Activated CD8-positive, alpha-beta T cell treated with anti-CD3 and anti-CD28 coated beads, Interleukin-2, amount 10 ng/mL, durations not matched to agents 7 days and 5 days (primary cell): ENCODE data around the gene OR10A2. TPM values are rescaled to one million over a fixed set of nuclear protein-coding genes. Genes with fewer than 3 reads are reported as not detected.

ENCODE experiments used
- ATAC-seq: fragments of 150-1000 bp; cut with Tn5 transposase; one replicate; pipeline ENCODE4 v1.10.0; 2021; ENCODE audit warnings: moderate library complexity
- CTCF ChIA-PET: fragments of 350-600 bp; sonication (Branson Sonifier 250); formaldehyde crosslinking; loops from one replicate; lab custom pipeline; 2021; ENCODE audit warnings: antibody characterized with exemption; lab: Charles Lee
- POLR2A ChIA-PET: fragments of 350-600 bp; sonication (Branson Sonifier 250); formaldehyde crosslinking; loops from one replicate; lab custom pipeline; 2021; ENCODE audit warnings: antibody characterized with exemption; lab: Charles Lee
- DNase-seq: peaks from one replicate; pipeline ENCODE4 v3.0.0-alpha.2; 2020
- H3K27ac Mint-ChIP-seq: one replicate; pipeline ENCODE4 v1.8.0; 2021; ENCODE audit warnings: mild to moderate bottlenecking, mixed read lengths
- H3K27me3 Mint-ChIP-seq: one replicate; pipeline ENCODE4 v1.8.0; 2021; ENCODE audit warnings: low read depth, mixed read lengths
- H3K36me3 Mint-ChIP-seq: one replicate; pipeline ENCODE4 v1.8.0; 2021; ENCODE audit warnings: low read depth, mixed read lengths
- H3K4me1 Mint-ChIP-seq: one replicate; pipeline ENCODE4 v1.8.0; 2021; ENCODE audit warnings: low read depth, mixed read lengths
- H3K4me3 Mint-ChIP-seq: one replicate; pipeline ENCODE4 v1.8.0; 2021; ENCODE audit warnings: mild to moderate bottlenecking, mixed read lengths
- H3K9me3 Mint-ChIP-seq: one replicate; pipeline ENCODE4 v1.8.0; 2022; ENCODE audit warnings: mixed read lengths; ENCODE audit not compliant: insufficient read depth
- total RNA-seq, 2 experiments: library from RNA; stranded (reverse); gene quantifications; one replicate each; pipeline ENCODE4 v1.2.3, GENCODE V29; 2021

Gene OR10A2
- not detected for total RNA-seq

DNA sequence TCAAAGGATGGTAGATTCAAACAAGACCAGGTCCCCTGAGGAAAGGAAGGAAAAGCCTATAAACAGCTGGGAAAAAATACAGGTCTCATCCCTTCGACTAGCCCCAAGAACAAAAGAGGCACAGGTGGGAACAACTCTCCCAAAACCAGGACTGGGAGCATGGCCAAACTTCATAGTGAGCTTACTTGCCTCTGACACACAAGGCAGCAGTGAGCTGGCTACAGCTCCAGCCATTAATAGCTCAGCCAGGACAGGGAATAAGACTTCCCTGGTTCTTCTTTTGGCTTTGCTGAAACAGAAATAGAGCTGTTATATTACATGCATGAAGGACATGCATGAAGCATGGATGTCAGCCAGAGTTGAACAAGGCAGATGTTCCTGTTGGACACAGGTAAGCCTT lies at the start of gene OR10A2:
OR10A2 (plus strand) TSS at position 97 of the 400 bp plus-strand sequence. CDS start 6,698 bp downstream, outside the sequence.
- DNase-seq (no peak), ATAC-seq (no peak)
- peaks cover 6% of the 10 kb centered on the region for H3K27me3 Mint-ChIP-seq
- H3K4me1 Mint-ChIP-seq = no peaks in the 10 kb centered on the region
- no peak within 1 kb of the TSS for H3K27ac Mint-ChIP-seq
- H3K4me3 Mint-ChIP-seq = no peak within 1 kb of the TSS
- no peaks in the 10 kb centered on the region for H3K36me3 Mint-ChIP-seq
- CTCF ChIA-PET = interaction anchor here (2.2 kb wide), 1 partner anchor 51 kb away, joined by 8 read pairs; no protein-coding TSS in a partner anchor
- no peaks in the 10 kb centered on the region for H3K9me3 Mint-ChIP-seq
- POLR2A ChIA-PET = no interaction called here

- CTCF ChIA-PET = interaction anchor here (1.8 kb wide), 1 partner anchor 19 kb away, joined by 7 read pairs; no protein-coding TSS in a partner anchor
- peaks cover 14% of the 10 kb centered on the region for H3K27me3 Mint-ChIP-seq
- no peak overlapping the region for H3K27ac Mint-ChIP-seq
- no peak overlapping the region for H3K4me3 Mint-ChIP-seq
- DNase-seq (no peak), ATAC-seq (no peak)
- POLR2A ChIA-PET = no interaction called here
- H3K36me3 Mint-ChIP-seq = no peaks in the 10 kb centered on the region
- H3K9me3 Mint-ChIP-seq = no peaks in the 10 kb centered on the region
- no peaks in the 10 kb centered on the region for H3K4me1 Mint-ChIP-seq
These were observed 49.2 kb upstream of the OR10A2 start for GRCh38 chr11:6813656-6814055.

- Mint-ChIP-seq H3K36me3 (no peaks in the 10 kb centered on the region), H3K27me3 (peaks cover 13% of the 10 kb centered on the region), H3K4me1 (no peaks in the 10 kb centered on the region), H3K27ac (no peak overlapping the region), H3K4me3 (no peak overlapping the region), H3K9me3 (no peaks in the 10 kb centered on the region)
- ChIA-PET CTCF (no interaction called here), POLR2A (no interaction called here)
- no peak for ATAC-seq
- no peak for DNase-seq
These were observed 45.2 kb upstream of the OR10A2 start for GRCh38 chr11:6817694-6818093.

DNA sequence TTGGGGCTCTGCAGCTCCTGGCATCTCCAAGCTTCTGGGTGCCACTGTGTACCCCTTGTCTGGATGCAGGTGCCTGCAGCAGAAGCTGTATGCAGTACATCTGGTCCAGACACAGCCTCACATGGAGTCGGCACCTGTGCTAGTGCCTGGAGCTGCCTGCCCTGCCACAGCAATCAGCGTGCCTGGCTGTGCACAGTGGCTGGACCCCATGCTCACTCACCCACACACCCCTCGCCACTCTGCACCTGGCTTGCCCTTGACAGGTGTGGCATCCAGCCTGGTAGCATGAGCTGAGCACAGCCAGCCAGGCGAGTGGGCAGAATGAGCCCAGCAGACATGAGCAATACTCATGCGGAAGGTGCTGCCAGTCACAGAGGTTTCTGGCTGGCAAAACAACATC lies 43.9 kb upstream of the OR10A2 start:
- DNase-seq (no peak), ATAC-seq (no peak)
- ChIA-PET CTCF (no interaction called here), POLR2A (no interaction called here)
- Mint-ChIP-seq H3K4me1 (no peaks in the 10 kb centered on the region), H3K4me3 (no peak overlapping the region), H3K27ac (no peak overlapping the region), H3K36me3 (no peaks in the 10 kb centered on the region), H3K27me3 (peaks cover 9% of the 10 kb centered on the region), H3K9me3 (no peaks in the 10 kb centered on the region)

DNA sequence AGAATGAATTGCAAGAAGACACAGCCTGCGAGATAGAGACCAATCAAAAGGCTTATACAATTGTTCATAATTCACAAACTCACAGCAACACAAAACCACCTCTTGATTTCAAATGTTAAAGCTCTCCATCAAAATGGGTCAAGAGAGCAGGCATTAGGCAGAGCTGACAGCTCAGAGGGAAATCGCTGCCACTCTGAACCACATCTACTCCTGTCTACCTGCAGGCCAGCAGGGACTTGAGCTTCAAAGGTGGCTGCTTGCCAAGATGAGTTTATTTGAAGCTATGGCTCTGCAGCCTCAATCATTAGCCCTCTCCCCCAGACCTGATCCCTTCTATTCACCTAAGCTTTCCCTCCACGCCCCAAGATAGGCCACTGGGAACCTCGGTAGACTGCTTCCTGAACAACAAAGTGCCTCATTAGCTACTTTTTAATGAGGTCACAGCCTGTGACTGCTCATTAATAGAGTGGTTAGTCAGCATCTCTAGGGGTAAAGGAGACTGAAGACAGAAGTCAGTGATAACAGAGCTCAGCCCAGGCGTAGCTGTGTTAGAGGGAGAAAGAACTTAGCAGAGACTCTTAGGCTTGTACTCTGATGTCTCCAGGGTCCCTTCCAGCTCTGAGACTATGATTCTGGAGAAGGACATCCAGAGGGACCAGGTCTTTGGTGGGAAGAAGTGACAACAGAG lies 38.6 kb upstream of the OR10A2 start:
- no peak for ATAC-seq
- H3K4me3 Mint-ChIP-seq = no peak overlapping the region

DNA sequence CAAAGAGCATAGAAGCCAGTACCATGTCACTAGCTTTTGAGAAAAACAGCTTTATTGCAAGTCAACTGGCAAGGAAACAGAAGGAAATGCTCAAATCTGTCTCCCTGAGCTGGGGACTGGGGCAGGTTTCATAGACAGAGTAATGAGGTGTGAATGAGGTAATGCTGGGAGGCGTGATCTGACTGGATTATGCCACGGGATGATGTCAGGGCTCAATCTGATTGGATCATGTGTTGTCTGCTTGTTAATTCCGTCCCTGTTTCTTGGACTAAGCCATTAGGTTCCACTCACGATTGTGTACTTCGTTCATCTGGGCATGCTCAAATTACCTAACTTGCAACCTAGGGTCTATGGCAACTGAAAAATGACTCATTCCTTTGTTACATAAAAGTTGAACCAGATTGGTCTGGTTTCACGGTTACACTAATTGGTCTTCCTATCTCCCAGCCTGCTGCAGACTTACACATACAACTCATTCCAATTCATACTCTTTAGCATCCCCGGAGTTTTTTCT lies 37.6 kb upstream of the OR10A2 start:
- ATAC-seq = no peak
- CTCF ChIA-PET = no interaction called here
- no peak for DNase-seq

More for the DNA sequence above, 38.6 kb upstream of the OR10A2 start:
- Mint-ChIP-seq H3K27ac (no peak overlapping the region), H3K9me3 (no peaks in the 10 kb centered on the region), H3K27me3 (peaks cover 9% of the 10 kb centered on the region), H3K36me3 (no peaks in the 10 kb centered on the region), H3K4me1 (no peaks in the 10 kb centered on the region)
- POLR2A ChIA-PET = no interaction called here
- DNase-seq = no peak
- CTCF ChIA-PET = interaction anchor here (1.3 to 2.6 kb wide), 2 partner anchors 12 to 86 kb away, joined by 3 to 12 read pairs; no protein-coding TSS in a partner anchor

DNA sequence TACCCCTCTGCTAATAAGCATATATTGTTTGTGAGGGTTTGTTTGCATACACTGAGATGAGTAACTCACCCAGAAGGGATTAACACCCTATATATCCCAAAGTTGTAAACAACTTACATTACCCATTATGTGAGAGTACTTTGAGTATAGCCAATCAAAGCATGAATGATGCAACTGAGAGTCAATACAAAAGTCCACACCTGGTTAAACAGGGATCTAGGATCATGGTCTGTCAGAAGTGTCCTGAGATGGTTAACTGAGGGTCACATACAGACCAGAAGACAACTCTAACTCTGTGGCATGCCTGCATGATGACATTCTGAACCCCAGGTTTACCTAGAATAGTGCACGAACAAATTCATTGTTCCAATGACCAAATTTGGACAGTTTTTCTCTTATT lies 34.8 kb upstream of the OR10A2 start:
- no peak for ATAC-seq
- no peak overlapping the region for H3K4me3 Mint-ChIP-seq

More for the DNA sequence above, 37.6 kb upstream of the OR10A2 start:
- Mint-ChIP-seq H3K36me3 (no peaks in the 10 kb centered on the region), H3K9me3 (no peaks in the 10 kb centered on the region), H3K4me1 (no peaks in the 10 kb centered on the region), H3K27ac (no peak overlapping the region), H3K27me3 (peaks cover 6% of the 10 kb centered on the region), H3K4me3 (no peak overlapping the region)
- POLR2A ChIA-PET = no interaction called here

DNA sequence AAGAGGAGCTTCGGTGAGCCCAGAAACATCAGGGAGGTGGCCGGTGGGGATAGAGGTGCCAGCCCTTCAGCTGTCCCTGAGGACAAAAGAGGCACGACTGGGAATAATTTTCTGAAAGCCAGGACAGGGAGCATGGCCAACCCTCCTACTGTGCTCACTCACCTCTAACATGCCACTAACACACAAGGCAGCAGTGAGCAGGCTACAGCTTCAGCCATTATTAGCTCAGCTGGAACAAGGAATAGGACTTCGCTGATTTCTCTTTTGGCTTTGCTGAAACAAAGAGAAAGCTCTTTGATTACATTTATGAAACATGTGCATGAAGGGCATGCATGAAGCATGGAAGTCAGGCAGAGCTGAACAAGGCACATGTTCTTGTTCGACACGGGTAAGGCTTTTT lies 29.5 kb upstream of the OR10A2 start:
- DNase-seq (no peak), ATAC-seq (no peak)
- POLR2A ChIA-PET = no interaction called here
- no peak overlapping the region for H3K27ac Mint-ChIP-seq
- H3K27me3 Mint-ChIP-seq = peaks cover 2% of the 10 kb centered on the region
- H3K4me1 Mint-ChIP-seq = no peaks in the 10 kb centered on the region
- no peaks in the 10 kb centered on the region for H3K36me3 Mint-ChIP-seq
- H3K9me3 Mint-ChIP-seq = no peaks in the 10 kb centered on the region
- H3K4me3 Mint-ChIP-seq = no peak overlapping the region
- CTCF ChIA-PET = interaction anchor here (1.9 kb wide), 1 partner anchor 21 kb away, joined by 9 read pairs; no protein-coding TSS in a partner anchor

More for the DNA sequence above, 34.8 kb upstream of the OR10A2 start:
- Mint-ChIP-seq H3K36me3 (no peaks in the 10 kb centered on the region), H3K9me3 (no peaks in the 10 kb centered on the region), H3K27ac (no peak overlapping the region), H3K27me3 (no peaks in the 10 kb centered on the region), H3K4me1 (no peaks in the 10 kb centered on the region)
- POLR2A ChIA-PET = no interaction called here
- CTCF ChIA-PET = no interaction called here
- no peak for DNase-seq

GRCh38 chr11:6834021-6834420 lies 28.8 kb upstream of the OR10A2 start:
- H3K9me3 Mint-ChIP-seq = no peaks in the 10 kb centered on the region
- H3K27ac Mint-ChIP-seq = no peak overlapping the region
- no peak for DNase-seq
- ChIA-PET POLR2A (no interaction called here), CTCF (interaction anchor here (1.9 kb wide), 1 partner anchor 22 kb away, joined by 9 read pairs; no protein-coding TSS in a partner anchor)
- no peaks in the 10 kb centered on the region for H3K36me3 Mint-ChIP-seq
- no peaks in the 10 kb centered on the region for H3K4me1 Mint-ChIP-seq
- H3K4me3 Mint-ChIP-seq = no peak overlapping the region
- peaks cover 2% of the 10 kb centered on the region for H3K27me3 Mint-ChIP-seq
- no peak for ATAC-seq

GRCh38 chr11:6841694-6842093 lies 21.2 kb upstream of the OR10A2 start:
- no peak overlapping the region for H3K27ac Mint-ChIP-seq
- CTCF ChIA-PET = no interaction called here

GRCh38 chr11:6843670-6844069 lies 19.2 kb upstream of the OR10A2 start:
- peaks cover 5% of the 10 kb centered on the region for H3K27me3 Mint-ChIP-seq
- ATAC-seq = no peak
- DNase-seq = no peak
- H3K4me3 Mint-ChIP-seq = no peak overlapping the region
- H3K9me3 Mint-ChIP-seq = no peaks in the 10 kb centered on the region
- POLR2A ChIA-PET = no interaction called here
- H3K36me3 Mint-ChIP-seq = no peaks in the 10 kb centered on the region
- H3K27ac Mint-ChIP-seq = no peak overlapping the region
- no peaks in the 10 kb centered on the region for H3K4me1 Mint-ChIP-seq
- CTCF ChIA-PET = no interaction called here

More at GRCh38 chr11:6841694-6842093, 21.2 kb upstream of the OR10A2 start:
- DNase-seq = no peak
- no peak for ATAC-seq
- H3K27me3 Mint-ChIP-seq = peaks cover 7% of the 10 kb centered on the region
- H3K9me3 Mint-ChIP-seq = no peaks in the 10 kb centered on the region
- no peaks in the 10 kb centered on the region for H3K4me1 Mint-ChIP-seq
- no peaks in the 10 kb centered on the region for H3K36me3 Mint-ChIP-seq
- no peak overlapping the region for H3K4me3 Mint-ChIP-seq
- POLR2A ChIA-PET = no interaction called here

- DNase-seq (no peak), ATAC-seq (no peak)
- Mint-ChIP-seq H3K36me3 (no peaks in the 10 kb centered on the region), H3K27ac (no peak overlapping the region), H3K4me3 (no peak overlapping the region), H3K27me3 (peaks cover 5% of the 10 kb centered on the region), H3K4me1 (no peaks in the 10 kb centered on the region), H3K9me3 (no peaks in the 10 kb centered on the region)
- ChIA-PET CTCF (no interaction called here), POLR2A (no interaction called here)
These were observed 18.5 kb upstream of the OR10A2 start for GRCh38 chr11:6844356-6844755.
